Measurements from ENCODE around the gene AURKA.

The AURKA gene

DNA sequence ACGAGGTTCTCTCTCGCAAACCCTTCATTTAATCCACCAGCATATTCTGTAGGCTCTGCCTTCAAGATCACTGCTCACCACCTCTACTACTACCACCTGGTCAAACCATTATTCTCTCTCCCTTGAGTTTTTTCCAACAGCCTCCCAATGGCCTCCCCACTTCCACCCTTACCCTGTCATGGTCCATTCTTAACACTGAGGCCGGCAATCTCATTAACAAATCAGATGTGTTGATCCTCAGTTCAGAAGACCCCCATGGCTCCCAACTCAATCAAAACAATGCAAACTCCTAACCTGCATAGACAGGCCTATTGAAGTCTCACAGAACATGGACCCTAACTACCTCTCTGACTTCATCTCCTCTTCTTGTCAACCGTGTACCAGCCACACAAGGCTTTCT is 2.2 kb downstream of the AURKA start:
- no peak for DNase-seq

GRCh38 chr20:56388882-56389281 is 3.1 kb downstream of the AURKA start:
- no peak for DNase-seq

DNA sequence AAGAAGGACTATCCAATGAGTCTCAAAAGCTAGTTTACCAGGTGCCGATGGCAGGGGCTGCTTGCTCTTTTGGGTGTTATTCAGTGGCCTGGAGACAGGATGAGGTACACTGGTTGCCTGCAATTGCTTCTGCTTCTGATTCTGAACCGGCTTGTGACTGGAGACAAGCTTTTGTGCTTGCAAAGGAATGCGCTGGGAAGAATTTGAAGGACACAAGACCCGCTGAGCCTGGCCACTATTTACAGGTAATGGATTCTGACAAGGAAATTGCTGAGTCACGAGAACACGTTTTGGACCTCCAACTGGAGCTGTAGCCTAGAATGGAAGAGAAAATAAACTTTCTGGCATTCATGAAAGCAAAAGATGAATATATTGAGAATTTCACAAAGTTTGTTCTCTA is 5.8 kb downstream of the AURKA start:
- DNase-seq, result no peak

DNA sequence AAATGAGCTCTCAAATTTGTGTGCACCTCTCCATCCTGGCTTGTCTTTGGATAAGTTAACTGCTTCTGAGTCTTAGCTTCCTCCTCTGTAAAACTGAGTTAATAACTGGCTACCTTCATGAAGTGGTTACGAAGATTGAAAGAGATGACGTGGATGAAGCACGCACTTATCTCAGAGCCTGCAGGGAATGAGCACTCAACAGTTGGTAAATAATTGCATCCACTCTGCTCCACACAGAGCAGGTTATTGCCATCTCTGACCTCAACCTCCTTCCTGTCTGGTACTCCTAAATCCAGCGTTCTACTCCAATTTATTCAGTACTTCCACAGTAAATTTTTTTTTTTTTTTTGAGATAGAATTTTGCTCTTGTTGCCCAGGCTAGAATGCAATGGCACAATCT is 6.9 kb downstream of the AURKA start:
- no peak for DNase-seq

DNA sequence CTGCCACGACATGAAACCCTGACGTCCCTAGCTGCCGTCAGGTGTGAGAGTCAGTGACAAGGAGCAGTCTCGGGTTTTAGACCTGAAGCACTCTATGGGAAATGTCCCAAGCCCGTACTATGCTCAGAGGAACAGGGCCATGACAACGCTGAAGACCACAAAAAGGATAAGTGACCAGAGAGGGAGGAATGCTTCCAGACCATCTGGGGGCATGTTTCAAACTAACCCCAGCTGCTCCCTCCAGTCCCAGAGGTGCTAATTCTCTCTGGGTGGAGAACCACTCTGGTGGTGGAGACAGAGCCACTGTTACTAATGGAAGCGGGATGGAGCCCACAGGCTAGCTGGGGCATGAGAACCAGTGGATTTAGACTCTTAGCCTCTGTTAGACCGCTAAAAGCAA is 8.7 kb downstream of the AURKA start:
- DNase-seq, result no peak

DNA sequence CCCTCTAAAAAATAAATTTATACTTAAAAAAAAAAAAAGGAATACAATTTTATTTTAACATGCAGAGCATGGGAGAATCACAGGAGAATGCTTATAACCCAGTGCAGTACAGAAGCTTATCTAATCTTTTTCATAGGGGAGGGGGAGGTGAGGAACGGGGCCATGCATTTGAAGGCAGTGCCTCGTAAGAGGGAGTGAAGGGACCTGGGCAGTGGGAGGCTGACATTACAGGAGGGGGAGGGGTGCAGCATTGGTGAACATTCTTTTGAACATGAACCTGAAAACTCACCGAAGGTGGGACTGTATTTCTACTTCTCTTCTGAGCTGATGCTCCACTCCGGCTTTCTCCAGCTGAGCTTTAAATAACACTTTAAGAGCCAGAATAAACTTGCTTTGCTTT is 9.3 kb downstream of the AURKA start:
- DNase-seq, result no peak

DNA sequence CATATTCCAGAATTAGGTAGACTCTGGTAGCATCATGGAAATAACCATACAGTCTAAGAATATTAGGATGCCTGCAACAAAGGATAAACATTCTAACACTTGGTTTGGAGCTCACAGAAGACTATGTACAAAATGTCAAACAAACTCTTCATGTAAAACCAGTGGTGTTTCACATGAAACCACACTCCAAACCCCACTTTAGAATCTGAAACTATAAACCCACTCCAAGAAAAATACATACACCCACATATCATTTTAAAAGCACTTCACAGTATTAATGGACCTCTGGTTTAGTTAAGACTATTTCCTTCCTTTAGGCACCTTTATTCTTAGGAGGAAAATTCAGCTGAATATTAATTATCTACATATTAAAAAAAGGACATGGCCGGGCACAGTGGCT is 10.5 kb downstream of the AURKA start:
- DNase-seq, result no peak

DNA sequence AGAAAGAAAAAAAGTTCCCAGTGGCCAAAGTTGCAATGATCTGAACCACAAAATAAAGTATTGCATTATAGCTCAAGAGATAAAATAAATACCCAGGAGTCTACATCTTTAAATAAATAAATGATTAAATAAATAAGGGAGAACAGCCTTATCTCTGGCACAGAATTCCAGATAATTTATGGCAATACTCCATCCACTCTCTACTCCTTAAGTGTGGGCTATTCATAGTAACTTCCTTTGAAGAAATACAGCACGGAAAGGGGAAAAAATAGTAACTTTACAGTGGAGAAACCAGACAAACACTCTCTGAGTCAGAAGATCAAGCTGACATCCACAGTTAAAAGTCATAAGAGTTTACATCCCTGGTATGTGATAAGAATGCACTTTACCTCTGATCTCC is 11.6 kb downstream of the AURKA start:
- no peak for DNase-seq

DNA sequence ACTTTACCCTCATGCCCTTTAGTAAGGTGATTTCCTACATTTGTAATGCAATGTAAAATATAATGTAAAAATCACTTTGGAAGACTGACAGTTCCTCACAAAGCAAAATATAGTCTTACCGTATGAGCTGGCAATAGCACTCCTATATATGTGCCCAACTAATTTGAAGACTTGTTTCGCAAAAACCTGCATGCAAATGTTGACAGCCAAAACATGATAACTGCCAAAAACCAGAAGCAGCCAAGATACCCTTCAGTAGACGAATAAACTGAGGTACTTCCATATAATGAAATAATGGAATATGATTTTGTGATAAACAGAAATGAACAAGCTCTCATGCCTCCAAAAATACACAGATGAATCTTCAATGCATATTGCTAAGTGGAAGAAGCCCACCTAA is 13.6 kb downstream of the AURKA start:
- DNase-seq, result no peak

DNA sequence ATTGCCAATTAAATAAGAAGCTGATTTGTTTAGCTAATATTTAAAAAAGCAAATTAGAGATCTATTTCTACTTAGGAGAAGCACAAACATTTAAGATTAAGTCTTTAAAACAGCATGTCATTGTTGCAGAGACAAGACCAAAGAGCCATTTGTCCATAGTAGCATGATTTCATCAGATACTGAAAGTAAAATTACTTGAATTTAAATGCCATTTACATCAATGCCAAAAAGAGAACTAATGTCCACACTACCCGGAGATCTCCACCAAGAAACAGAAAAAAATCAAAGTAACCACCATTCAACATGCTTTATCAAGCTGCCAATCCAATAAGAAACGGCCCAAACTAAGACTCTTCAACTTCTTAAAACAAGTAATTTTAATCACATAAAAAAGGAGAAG is 15.7 kb downstream of the AURKA start:
- DNase-seq, result no peak

DNA sequence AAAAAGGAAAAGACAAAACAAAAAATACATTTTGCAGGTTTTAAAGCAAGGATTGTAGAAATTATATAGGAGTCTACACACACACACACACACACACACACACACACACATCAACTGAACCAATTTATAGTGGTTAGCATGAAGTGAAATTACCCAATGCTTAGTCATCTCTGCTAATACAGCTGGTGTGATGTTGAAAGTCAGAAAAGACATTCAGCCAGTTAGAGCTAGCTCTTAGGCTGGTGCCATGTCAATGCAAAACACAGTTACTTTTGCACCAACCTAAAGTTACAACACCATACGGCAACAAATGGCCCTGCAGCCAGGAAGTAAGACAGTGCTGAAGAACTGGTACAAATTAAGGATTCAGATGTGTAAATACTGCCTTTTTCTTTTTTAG is 18.1 kb downstream of the AURKA start:
- peak in 1 of 5 donors; percentile 65 for DNase-seq

DNA sequence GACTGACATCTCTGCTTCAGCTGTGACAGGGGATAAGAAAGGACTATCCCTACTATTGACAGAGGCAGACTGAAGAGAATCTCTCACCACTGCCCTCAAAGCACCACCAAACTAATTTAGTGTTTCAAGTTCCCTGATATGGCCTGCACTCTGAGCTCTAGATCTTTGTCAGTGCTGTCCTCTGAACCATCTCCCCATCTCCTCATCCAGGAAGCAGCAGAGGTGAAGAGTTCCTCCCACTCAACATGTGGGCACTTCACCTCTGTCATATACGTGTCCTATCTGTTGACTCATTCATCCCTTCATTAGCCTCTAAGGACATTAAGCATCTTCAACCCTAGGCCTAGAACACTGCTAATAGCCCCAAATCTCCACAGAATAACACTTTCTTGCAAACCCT is 19.2 kb downstream of the AURKA start:
- no peak for DNase-seq

DNA sequence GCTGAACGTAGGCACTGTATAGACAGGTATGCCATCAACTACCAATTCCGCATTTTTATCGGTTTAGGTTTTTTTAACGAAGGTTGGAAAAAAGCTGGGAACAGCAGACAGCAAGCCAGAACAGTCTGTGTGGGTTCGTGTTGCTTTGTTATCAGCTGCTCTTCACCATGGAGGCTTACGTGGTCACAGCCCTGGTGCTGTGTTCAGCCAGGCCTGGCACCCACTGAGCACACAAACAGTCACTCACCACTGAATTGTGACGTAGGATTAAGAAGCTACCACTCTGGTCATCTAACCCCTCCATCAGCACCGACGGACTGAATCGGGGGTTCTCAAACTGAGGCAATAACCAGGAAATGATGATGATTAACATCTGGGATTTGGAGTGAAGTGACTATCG is 20.0 kb downstream of the AURKA start:
- no peak for DNase-seq

GRCh38 chr20:56369179-56369578 is 22.8 kb downstream of the AURKA start:
- no peak for DNase-seq

GRCh38 chr20:56368351-56369134 is 23.5 kb downstream of the AURKA start:
- DNase-seq, result no peak

- no peak for DNase-seq
Measured at GRCh38 chr20:56363491-56363890, 28.5 kb downstream of the AURKA start.

- no peak for DNase-seq
Measured at GRCh38 chr20:56362833-56363413, 29.1 kb downstream of the AURKA start.

GRCh38 chr20:56361900-56362299 is 30.1 kb downstream of the AURKA start:
- DNase-seq, result no peak

DNA sequence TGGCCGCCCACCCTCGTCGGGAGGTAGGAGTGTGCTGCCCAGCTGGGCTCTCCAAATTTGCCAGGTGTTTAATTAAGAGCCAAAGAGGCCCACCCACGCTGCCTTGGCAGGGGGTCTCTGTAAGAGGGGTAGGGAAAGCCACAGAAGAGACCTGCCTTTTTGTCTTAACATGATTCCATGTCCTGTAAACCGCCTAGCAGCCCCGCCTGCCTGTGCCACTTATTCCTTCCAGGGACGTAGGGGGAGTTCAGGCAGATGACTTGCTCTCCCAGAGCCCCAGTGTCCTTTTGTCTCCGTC is 31.2 kb downstream of the AURKA start:
- DNase-seq, result no peak

DNA sequence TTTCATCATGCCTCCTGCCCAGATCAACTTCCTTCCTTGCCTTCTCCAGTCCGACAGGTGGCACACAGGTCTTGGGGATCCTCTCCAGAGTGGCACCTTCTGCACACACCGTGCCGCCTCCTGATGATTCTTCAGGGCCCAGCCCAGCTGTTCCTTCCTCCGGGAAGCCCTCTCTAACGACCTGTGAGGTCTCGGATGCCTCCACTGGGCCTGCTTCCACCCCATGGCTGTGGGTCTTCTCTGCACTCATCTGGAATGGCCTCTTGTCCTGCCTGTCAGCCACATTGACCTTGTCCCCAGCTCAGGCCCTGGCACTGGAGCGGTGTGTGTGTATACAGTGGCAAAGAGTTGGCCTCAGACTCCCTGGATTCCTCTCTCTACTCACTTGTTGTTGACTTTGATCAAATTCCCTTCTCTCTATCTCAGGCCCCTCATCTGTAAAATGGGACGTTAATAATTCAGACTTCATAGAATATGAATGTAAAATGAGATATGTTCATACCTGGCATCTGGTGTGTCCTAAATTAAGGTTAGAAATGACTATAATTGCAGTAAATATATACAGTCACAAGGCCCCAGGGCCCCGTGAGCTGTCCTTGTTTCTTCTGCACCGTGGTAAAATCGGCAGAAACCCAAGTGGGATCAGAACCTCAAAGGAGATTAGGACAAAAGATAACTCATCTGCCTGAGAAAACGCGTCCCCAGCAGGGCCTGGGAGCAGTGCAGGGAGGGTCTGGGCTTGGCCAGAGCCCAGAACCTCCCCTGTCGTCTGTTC is 31.7 kb downstream of the AURKA start:
- no peak for DNase-seq

DNA sequence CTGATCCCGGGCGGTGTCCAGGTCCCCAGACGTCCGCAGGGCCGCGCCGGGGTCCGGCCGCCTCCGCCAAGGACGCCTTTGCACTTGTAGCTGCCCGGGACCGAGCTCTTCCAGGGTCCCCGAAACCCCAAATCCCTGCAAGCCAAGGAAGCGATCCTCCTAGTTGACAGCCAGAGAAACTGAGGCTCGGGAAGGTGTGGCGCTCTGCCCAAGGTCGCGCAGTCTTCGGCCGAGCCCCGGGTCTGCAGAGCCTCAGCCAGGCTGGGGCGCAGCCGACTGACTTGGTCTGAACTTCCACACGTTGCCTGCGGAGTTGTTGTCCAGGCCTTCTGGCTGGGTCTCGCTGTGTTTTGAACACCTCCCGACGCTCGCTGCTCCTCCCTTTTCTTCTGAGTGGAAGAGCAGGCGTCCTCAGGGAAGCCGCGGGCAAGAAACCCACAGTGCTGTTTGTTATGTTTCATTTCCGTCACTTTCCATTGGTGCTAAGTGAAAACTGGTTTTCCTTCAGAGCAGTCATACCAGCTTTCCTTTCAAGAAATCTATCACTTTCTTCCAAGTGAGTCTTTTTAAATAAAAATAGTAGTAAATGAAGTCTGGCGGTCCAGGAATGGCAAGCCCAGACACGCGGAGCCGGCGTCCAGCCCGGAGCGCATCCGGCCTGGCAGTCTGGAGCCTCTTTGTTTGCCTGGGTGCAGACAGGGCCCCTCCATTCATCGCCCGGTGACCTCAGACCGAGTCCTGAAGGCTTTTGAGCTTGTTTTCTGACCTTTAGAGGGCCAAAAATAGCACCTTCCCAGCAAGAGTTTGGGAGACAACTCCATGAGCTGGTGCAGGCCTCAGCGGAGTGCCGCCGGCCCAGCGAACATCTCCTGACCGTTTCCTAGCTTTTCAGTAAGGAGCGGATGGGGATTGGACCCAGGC is 32.5 kb downstream of the AURKA start:
- no peak for DNase-seq

DNA sequence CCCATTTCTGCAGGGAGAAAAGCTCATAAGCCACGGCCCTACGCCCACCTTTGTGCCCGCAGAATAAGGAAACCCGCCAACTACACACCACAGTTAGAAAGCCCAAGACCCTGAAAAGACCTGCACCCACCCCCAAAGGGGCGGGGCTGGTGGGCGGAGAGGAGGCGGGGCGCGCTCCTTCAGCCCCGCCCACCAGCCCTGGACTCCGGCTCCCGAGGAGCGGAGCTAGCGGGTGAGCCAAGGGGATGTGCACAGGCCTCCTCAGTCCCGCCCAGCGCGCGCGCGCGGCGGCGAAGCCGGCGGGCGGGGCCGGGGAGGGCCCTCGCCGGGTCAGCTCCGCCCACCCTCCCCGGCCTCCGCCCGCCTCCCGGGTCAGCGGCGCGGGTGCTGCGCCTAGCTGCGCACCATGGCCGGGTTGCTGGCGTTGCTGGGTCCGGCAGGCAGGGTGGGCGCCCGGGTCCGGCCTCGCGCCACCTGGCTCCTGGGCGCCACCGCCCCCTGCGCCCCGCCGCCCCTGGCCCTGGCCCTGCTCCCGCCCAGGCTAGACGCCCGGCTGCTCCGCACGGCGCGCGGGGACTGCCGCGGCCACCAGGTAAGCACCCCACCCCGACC is 33.3 kb downstream of the AURKA start, which contains the start of gene FAM210B:
TSS of gene FAM210B (plus strand) at position 375 of the 612 bp plus-strand sequence. CDS start at position 407, 32 bp downstream.
- DNase-seq, result peak; percentile 73 to 81 (median 79)

- DNase-seq, result no peak
Measured at GRCh38 chr20:56358070-56358469, 33.9 kb downstream of the AURKA start.
